Calu3 (cell line): ENCODE data around the gene CAMK1. TPM values are rescaled to one million over a fixed set of nuclear protein-coding genes. Genes with fewer than 3 reads are reported as not detected.

Experiments used
- BruUV-seq: library from RNA; stranded (reverse); fragments of 400-500 nt; replicated peaks from 2 replicates; lab custom pipeline; 2021; lab: Mats Ljungman, UMichigan
- CTCF ChIA-PET: fragments of 300-600 bp; sonication (Branson Sonifier 250); formaldehyde crosslinking; loops from one replicate; lab custom pipeline; 2022; ENCODE audit warnings: antibody characterized with exemption; lab: Charles Lee
- DNase-seq: peaks from one replicate; pipeline ENCODE4 v3.0.0; 2022
- H3K27ac Mint-ChIP-seq: one replicate; pipeline ENCODE4 v1.8.0; 2022; ENCODE audit warnings: mixed read lengths; ENCODE audit not compliant: unreplicated experiment
- H3K27me3 Mint-ChIP-seq: one replicate; pipeline ENCODE4 v1.8.0; 2022; ENCODE audit warnings: mixed read lengths; ENCODE audit not compliant: unreplicated experiment
- H3K36me3 Mint-ChIP-seq: one replicate; pipeline ENCODE4 v1.8.0; 2022; ENCODE audit warnings: mild to moderate bottlenecking, moderate library complexity, mixed read lengths; ENCODE audit not compliant: insufficient read depth, unreplicated experiment
- H3K4me1 Mint-ChIP-seq: one replicate; pipeline ENCODE4 v1.8.0; 2022; ENCODE audit warnings: mild to moderate bottlenecking, low read depth, mixed read lengths; ENCODE audit not compliant: unreplicated experiment
- H3K4me3 Mint-ChIP-seq: one replicate; pipeline ENCODE4 v1.8.0; 2022; ENCODE audit warnings: mild to moderate bottlenecking, low read depth, moderate library complexity, mixed read lengths; ENCODE audit not compliant: unreplicated experiment
- H3K9me3 Mint-ChIP-seq: one replicate; pipeline ENCODE4 v1.8.0; 2022; ENCODE audit warnings: low read depth, mixed read lengths; ENCODE audit not compliant: unreplicated experiment
- CTCF ChIP-seq: fragments of 200-600 bp; IDR thresholded peaks from one replicate; pipeline ENCODE4 v1.8.0; 2022; ENCODE audit warnings: antibody characterized with exemption; ENCODE audit not compliant: unreplicated experiment
- intact Hi-C: fragments of 100-400 bp; cut with micrococcal nuclease; formaldehyde crosslinking; loops from one replicate; pipeline ENCODE4 v1.10.0; 2022; ENCODE audit not compliant: unreplicated experiment
- total RNA-seq: library from RNA; stranded (reverse); gene quantifications from 2 replicates; pipeline ENCODE4 v1.2.3, GENCODE V29; 2022

CAMK1 gene
- total RNA-seq, 1 experiment from 2014 or later: 7.2 TPM

- Mint-ChIP-seq H3K36me3 (peaks cover 31% of the 10 kb centered on the region), H3K4me1 (peaks cover 19% of the 10 kb centered on the region), H3K9me3 (no peaks in the 10 kb centered on the region), H3K27ac (no peak overlapping the region), H3K27me3 (no peaks in the 10 kb centered on the region), H3K4me3 (no peak overlapping the region)
- no peak for DNase-seq
- intact Hi-C loops: no loop called here
- CTCF ChIA-PET: no interaction called here
- TF ChIP-seq CTCF: no peak
- BruUV-seq: no TSS peak
Measured at GRCh38 chr3:9765865-9766264, 3.9 kb downstream of the CAMK1 start.

GRCh38 chr3:9762871-9763270 lies 6.9 kb downstream of the CAMK1 start:
- TF ChIP-seq CTCF: no peak

GRCh38 chr3:9761919-9762318 lies 7.8 kb downstream of the CAMK1 start:
- no peak overlapping the region for H3K27ac Mint-ChIP-seq
- TF ChIP-seq CTCF: no peak
- DNase-seq: no peak
- intact Hi-C loops: no loop called here
- H3K9me3 Mint-ChIP-seq: no peaks in the 10 kb centered on the region
- no peaks in the 10 kb centered on the region for H3K4me1 Mint-ChIP-seq
- H3K27me3 Mint-ChIP-seq: no peaks in the 10 kb centered on the region
- H3K36me3 Mint-ChIP-seq: peaks cover 17% of the 10 kb centered on the region
- CTCF ChIA-PET: no interaction called here
- no TSS peak for BruUV-seq
- H3K4me3 Mint-ChIP-seq: no peak overlapping the region

More at GRCh38 chr3:9762871-9763270, 6.9 kb downstream of the CAMK1 start:
- no TSS peak for BruUV-seq
- Mint-ChIP-seq H3K27me3 (no peaks in the 10 kb centered on the region), H3K9me3 (no peaks in the 10 kb centered on the region), H3K4me3 (no peak overlapping the region), H3K36me3 (peaks cover 17% of the 10 kb centered on the region), H3K4me1 (no peaks in the 10 kb centered on the region), H3K27ac (no peak overlapping the region)
- CTCF ChIA-PET: no interaction called here
- intact Hi-C loops: no loop called here
- no peak for DNase-seq

GRCh38 chr3:9760779-9761505 lies 8.8 kb downstream of the CAMK1 start:
- TF ChIP-seq CTCF: no peak
- peaks cover 17% of the 10 kb centered on the region for H3K36me3 Mint-ChIP-seq
- CTCF ChIA-PET: no interaction called here
- no peaks in the 10 kb centered on the region for H3K9me3 Mint-ChIP-seq
- H3K4me1 Mint-ChIP-seq: no peaks in the 10 kb centered on the region
- BruUV-seq: no TSS peak
- intact Hi-C loops: no loop called here
- no peak for DNase-seq
- H3K27ac Mint-ChIP-seq: no peak overlapping the region
- no peak overlapping the region for H3K4me3 Mint-ChIP-seq
- H3K27me3 Mint-ChIP-seq: no peaks in the 10 kb centered on the region
